Activated CD8-positive, alpha-beta memory T cell treated with anti-CD3 and anti-CD28 coated beads, Interleukin-2, amount 50 U/mL, for 1 hour (primary cell): Measurements from ENCODE around the gene TC2N.
A peak's percentile ranks its signal among the peaks of the same experiment; 100 is the strongest.
"Not testable (repeated sequence)": the region's sequence is repeated elsewhere in the genome, so short reads cannot be mapped to it uniquely, and the experiment has no call there.

Experiments used
- DNase-seq: peaks from one replicate; pipeline ENCODE4 v3.0.0-alpha.2; 2020; ENCODE audit errors: extremely low read depth

The TC2N gene

GRCh38 chr14:91867316-91867988, at the start of gene TC2N:
TC2N (minus strand) TSS chr14:91867536; CDS start chr14:91813769, 53,767 bp downstream.
- DNase-seq: no peak

DNA sequence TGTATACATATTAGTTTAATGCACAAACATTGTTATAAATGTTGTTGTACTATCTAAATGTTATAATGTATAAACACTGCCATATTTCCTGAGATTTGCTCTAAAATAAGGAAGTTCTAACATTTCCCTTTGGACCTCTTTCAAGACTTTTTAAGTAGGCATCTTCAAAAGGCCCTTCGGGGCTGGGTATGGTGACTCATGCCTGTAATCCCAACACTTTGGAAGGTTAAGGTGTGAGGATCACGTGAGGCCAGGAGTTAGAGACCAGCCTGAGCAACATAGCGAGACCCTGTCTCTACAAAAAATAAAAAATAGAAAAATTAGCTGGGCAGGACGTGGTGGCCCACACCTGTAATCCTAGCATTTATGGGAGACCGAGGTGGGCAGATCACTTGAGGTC, 44.7 kb upstream of the TC2N start:
- DNase-seq: no peak

DNA sequence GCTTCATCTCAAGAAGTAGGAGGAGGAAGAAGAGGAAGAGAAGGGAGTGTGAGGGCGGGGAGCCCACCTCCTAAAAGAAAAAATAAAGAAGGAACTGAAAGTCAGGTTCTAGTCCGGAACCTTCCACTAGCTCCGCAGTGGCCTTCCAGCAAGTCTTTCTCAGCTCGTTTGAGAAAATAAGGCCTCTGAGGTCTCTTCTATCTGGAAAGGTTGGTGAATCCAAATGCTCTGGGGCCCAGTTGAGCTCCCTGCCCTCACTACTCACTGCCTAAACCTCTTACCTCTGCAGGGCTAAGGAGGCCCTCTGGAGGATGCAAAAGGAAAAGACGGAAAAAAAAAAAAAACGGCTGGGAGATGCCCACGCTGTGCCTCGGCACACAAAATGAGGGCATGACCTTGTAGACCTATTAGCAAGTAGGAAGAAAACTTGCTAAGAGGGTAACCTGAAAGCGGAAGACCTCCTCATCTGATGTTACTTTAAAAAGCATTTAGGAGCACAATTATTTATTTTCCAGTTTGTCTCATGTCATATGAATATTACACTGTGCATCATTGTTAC, 44.2 kb upstream of the TC2N start:
- DNase-seq: peak; percentile 17

DNA sequence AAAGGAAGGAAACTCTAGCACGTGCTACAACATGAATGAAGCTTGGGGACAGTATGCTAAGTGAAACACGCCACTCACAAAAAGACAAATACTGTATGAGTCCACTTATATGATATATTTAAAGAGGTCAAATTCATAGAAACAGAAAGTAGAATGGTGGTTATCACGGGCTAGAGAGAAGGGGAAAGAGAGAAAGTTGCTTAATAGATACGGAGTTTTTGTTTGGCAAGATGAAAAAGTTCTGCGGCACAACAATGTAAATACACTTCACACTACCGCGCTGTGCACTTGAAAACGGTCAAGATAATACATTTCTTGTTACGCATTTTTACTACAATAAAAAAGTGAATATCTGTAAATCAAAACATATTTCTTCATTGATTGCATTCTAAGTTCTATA, 42.9 kb upstream of the TC2N start:
- no peak for DNase-seq

DNA sequence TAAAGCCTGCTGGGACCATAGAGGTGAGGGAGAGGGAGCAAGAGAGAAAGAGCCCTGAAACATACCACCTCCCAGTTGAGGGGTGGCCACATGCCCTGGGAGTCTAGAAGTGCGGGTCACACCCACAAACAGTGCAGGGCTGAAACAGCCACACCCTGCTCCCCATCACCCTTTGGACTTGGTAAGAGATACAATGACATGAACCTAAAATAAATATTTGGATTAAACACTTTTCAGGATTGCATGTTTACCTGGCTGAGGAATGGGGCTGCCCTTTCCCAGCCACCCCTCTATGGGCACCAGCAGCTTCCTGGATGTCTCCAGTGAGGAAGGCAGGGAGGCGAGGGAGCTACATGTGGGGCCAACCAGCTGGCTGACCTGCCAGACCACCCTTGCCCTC, 39.0 kb upstream of the TC2N start:
- no peak for DNase-seq

- DNase-seq: no peak
Observed at GRCh38 chr14:91904956-91905645, 37.8 kb upstream of the TC2N start.

DNA sequence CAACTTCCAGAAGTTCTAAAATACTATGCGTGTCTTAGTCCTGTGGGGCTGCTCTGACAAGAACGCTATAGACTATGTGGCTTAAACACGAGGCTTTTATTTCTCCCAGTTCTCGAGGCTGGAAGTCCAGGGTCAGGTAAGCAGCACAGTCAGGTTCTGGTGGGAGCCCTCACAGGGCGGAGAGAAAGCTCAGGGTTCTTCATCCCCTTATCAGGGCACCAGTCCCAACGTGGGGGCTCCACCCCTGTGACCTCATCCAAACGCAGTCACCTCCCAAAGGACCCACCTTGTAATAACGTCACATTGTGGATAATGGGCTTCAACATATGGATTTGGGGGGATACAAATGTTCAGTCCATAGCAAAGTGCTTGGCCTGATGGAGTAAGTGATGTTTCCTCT, 37.1 kb upstream of the TC2N start:
- DNase-seq: no peak

DNA sequence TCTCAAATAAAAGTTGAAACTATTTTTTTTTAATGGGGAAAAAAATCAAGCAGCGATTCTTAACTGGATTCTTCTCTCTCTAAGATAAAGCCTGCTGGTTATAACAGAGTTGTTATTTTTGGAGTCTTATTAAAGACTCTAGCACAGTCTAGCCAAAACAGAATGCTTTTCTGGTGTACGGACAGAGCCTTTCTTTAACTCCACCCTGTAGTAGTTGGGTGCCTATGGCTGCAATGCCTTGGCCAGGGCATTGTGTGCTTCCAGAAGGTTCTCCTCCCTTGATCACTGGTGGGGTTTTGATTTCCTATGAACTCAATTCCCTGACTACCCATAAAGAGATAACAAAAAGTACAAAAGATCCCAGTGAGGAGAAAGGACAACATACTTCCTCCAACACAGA, 35.7 kb upstream of the TC2N start:
- no peak for DNase-seq

GRCh38 chr14:91902336-91902735, 35.0 kb upstream of the TC2N start:
- DNase-seq: no peak

- no peak for DNase-seq
Observed at GRCh38 chr14:91901449-91902226, 34.3 kb upstream of the TC2N start.

GRCh38 chr14:91899806-91900205, 32.5 kb upstream of the TC2N start:
- DNase-seq: no peak

DNA sequence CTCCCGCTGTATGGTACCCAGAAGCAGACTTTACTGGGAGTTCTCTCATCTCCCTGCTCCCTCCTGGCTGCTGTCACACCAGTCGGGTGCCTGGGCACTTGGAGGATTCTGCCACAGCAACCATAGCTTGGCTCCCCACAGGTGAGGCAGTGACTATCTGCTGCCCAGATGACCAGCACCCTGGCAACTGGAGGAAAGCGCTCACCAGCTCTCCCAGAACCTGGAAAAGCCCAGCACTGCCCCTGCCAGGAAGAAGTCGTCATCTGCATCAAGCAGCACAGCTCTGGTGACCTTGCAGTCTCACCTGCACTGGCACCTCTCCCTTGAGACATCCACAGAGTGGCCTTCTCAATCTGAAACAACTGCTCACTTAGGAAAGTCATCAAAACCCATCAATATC, 31.9 kb upstream of the TC2N start:
- DNase-seq: no peak

- no peak for DNase-seq
Observed at GRCh38 chr14:91898372-91898771, 31.0 kb upstream of the TC2N start.

DNA sequence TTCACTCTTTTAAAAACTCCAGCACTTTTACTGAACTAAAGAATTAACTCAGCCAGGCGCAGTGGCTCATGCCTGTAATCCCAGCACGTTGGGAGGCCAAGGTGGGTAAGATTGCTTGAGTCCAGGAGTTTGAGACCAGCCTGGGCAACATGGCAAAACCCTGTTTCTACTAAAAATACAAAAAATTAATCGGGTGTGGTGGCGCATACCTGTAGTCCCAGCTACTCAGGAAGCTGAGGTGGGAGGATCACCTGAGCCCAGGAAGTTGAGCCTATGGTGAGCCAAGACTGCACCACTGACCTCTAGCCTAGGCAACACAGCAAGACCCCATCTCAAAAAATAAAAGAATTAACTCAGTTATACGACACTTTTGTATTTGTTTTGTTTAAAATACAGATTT, 30.4 kb upstream of the TC2N start:
- not testable (repeated sequence) for DNase-seq

DNA sequence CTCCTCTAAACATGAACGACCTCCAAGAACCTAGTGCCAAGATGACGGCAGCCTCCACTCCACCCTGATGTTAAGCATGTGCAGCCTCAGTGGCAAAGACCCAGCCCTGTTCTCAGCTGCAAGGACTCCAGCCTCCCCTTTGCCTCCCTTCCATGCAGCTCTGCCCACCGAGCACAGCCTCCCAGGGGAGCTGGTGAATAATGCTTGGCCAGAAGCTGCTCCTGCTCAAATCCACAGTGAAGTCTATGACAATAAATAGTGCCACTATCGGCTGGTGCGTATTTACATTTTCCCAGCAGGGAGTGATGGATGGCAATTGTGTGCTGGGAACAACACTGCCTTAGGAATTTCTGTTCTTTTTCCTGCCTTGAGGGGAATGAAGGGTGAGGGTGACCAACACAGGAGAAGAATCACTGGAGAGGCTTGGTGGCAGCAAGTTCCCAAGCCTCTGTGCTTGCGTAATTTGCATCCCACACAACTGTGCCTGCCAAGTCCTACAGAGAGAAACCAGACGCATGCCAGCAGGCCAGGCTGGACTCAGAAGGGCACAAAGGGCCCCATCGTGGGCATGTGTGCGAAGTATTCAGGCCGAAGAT, 29.9 kb upstream of the TC2N start:
- DNase-seq: no peak

GRCh38 chr14:91896419-91896818, 29.1 kb upstream of the TC2N start:
- no peak for DNase-seq

DNA sequence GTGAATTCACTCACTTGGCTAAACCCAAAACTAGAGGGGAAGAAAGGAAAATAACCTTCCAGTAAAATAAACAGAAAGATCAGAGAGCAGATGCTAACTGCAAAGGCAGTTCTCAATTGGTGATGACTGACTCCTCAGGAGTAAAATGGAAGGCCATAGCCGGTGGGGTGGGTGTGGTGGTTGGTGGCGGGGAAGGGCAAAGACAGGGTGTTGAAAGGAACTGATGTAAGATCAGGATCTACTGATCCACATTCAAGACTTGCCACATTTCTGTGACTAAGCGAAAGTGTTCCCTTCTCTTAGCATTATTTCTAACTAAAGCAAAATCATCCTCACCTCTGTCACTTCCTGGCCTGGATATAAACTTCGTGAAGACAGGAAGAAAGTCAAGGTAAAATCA, 26.3 kb upstream of the TC2N start:
- DNase-seq: no peak

DNA sequence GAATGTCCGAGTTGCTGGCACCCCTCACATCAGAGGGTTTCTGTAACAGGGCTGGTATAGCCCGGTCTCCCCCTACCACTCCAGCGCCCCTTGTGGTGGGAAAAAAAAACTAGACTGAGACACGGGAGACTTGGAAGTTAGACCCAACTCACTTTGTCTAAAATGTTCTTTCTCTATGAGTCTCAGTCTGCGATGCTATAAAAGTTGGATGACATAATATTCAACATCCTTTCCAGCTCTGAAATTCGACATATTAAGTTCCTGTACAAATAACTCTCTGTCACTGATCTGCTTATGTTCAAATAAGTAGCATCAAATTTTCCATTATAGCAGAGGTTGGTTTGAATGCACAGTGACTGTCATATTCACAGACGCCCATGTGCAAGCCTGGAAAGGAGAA, 25.7 kb upstream of the TC2N start:
- no peak for DNase-seq

- no peak for DNase-seq
Observed at GRCh38 chr14:91891721-91892220, 24.4 kb upstream of the TC2N start.

GRCh38 chr14:91891101-91891500, 23.8 kb upstream of the TC2N start:
- no peak for DNase-seq

DNA sequence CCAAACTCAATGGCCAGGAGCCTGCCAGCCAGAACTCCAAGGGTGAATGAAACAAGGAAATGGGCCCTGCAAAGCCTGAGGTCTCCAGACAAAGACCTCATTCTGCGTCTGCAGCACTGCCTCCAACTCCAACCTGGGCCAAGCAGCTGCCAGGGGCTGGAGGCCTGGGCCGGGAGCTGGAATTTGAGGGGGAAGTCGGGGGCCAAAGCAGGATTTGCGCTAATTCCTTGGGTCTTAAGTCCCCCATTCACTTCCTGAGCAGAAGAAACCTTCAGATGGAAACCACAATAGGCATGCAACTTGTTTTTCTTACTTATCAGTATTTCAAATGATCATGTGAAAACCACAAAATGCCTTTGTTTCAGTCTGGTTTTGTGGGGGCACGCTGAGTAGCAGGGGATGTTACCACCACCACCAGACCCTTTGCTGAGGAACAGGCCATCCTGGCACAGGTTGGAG, 23.0 kb upstream of the TC2N start:
- DNase-seq: no peak
